NCI-H446 (cell line): ENCODE results near the gene HERPUD1.
"Not testable (repeated sequence)": the region's sequence is repeated elsewhere in the genome, so short reads cannot be mapped to it uniquely, and the experiment has no call there.

Experiments
- DNase-seq, 2 experiments: peaks; one replicate each; lab custom pipeline; 2025; lab: John Stamatoyannopoulos, UW

Gene HERPUD1

GRCh38 chr16:56980792-56981724 is 49.1 kb downstream of the HERPUD1 start:
- no peak for DNase-seq

DNA sequence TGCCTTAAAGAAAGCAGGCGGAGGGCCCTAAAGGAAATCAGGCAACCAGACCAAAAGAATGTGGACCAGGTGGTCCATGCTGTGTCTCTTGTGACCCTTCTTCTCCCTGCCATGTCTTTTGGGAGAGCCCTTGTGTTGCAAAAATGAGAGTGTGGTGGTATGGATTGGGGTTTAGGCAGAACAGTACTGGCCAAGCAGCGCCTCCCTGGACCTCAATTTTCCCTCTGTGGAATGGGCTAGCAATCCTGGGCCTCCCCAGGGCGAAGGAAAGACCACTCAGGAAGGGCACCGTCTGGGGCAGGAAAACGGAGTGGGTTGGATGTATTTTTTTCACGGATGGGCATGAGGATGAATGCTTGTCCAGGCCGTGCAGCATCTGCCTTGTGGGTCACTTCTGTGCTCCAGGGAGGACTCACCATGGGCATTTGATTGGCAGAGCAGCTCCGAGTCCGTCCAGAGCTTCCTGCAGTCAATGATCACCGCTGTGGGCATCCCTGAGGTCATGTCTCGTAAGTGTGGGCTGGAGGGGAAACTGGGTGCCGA is 49.9 kb downstream of the HERPUD1 start:
- DNase-seq = no peak

GRCh38 chr16:56982695-56983094 is 50.8 kb downstream of the HERPUD1 start:
- DNase-seq = no peak

DNA sequence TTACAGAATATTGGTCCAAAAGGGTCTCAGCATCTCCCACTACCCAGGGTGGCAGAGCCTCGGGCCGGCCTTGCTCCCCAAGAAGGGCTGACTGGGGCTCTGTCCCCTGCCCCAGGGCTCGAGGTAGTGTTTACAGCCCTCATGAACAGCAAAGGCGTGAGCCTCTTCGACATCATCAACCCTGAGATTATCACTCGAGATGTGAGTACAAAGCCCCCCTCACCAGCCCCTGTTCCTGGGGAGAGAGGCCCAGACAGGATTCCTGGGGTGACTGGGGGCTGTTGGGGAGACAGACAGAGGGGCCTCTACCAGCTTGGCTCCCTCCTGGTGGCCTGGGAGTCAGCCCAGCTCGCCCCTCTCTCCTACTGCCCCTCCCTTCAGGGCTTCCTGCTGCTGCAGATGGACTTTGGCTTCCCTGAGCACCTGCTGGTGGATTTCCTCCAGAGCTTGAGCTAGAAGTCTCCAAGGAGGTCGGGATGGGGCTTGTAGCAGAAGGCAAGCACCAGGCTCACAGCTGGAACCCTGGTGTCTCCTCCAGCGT is 51.3 kb downstream of the HERPUD1 start:
- DNase-seq = no peak

DNA sequence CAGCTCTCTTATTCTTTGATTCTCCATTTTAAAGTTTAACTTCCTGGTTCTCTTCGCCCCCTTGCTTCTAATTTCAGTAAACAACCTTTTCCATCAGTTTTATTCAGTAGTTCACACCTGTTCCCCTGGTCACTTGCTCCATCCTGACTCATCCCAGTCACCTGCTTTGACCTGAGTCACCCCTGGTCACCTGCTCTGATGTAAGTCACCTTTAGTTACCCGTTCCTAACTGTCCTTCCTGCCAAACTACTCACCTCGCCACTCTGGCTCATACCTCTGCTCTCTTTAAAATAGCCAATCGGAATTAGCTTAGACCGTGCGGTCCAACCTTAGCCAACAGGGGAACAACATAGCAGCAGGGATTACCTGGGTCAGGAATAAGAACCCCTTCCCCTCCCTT is 52.7 kb downstream of the HERPUD1 start:
- DNase-seq = no peak

DNA sequence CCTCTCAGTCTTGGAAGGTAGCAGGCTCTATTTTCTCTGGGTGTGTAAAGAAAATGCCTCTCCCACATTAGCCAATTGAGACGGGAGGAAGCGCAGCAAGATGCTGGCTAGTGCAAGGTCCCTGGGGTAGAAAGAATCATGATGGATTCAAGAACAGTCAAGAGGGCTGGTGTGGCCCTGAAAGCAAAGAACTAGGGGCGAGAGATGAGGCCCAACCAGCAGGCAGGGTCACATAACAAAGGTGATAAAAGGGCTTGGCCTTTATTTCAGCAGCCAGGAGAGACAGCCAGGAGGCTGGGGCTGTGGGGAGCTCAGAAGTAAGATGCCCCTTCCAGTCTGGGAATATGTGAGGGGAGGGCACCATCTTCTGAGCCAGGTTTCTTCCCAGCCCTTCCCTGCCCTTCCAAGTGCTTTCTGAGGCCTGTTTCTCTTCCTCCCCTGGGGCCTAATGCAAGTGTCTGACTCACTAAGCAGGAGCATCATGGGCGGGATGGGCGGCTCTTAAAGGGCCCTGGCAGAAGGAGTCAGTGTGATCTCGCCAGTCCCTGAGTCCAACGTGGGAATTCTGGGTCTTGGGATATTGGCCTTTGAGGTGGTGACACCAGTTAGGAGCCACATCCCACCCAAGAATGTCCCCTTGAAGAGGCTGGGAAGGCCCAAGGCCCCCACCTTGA is 53.5 kb downstream of the HERPUD1 start:
- peak in 1 of 2 experiments; percentile 35 for DNase-seq

DNA sequence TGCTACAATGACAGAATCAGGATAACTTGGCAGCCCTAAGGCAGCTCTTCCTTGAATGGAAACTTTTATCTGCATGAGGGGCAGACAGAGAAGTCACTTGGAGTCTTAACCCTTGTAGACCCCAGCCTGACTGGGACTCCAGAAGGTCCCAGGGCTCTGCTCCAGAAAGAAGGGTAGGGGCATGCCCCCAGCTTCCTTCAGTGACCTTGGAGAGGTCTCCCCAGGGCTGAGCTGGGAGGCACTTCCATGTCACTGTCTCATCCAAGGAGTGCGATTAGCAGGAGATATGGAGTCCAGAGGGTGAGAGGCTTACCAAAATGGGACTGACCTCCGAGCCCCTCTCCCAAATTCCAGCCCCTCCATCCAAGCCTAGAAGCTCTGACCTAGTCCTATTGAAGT is 54.0 kb downstream of the HERPUD1 start:
- no peak for DNase-seq

- no peak for DNase-seq
These were observed 54.4 kb downstream of the HERPUD1 start for GRCh38 chr16:56986361-56986760.

GRCh38 chr16:56986908-56987307 is 55.0 kb downstream of the HERPUD1 start:
- not testable (repeated sequence) for DNase-seq

GRCh38 chr16:56987692-56988091 is 55.8 kb downstream of the HERPUD1 start:
- no peak for DNase-seq

DNA sequence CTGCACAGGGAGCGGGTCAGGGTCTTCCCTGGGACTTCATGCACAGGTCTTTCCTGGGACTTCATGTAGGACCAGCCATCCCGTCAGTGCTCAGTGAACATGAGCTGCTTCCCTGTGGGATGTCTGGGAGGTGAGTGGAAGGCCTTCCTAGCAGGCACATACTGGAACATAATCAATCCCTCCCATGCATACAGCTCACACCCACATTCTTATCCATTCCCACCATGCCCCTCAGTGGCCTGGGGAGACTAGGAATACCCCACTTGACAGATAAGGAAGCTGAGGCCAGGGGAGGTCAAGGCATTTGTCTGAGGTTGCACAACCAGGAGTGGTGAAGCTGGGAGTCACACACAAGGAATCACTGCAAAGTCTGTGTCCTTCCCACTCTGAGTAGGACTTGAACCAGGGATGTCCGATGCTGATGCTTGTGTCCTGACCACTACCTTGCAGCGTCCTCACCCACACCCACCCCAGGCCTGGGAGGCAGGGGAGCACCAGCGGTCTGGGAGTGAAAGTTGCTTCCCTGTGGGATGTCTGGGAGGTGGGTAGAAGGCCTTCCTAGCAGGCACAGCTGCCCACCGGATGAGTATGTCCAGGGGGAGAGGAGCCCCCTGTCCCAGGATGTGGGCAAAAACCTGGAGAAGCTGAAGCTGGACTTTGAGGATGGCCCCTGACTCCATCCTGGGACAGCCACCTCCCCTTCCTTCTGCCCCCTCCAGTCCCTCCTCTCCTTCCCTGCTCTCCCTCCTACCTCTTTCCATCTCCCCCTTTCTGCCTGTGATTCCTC is 56.4 kb downstream of the HERPUD1 start:
- no peak for DNase-seq

DNA sequence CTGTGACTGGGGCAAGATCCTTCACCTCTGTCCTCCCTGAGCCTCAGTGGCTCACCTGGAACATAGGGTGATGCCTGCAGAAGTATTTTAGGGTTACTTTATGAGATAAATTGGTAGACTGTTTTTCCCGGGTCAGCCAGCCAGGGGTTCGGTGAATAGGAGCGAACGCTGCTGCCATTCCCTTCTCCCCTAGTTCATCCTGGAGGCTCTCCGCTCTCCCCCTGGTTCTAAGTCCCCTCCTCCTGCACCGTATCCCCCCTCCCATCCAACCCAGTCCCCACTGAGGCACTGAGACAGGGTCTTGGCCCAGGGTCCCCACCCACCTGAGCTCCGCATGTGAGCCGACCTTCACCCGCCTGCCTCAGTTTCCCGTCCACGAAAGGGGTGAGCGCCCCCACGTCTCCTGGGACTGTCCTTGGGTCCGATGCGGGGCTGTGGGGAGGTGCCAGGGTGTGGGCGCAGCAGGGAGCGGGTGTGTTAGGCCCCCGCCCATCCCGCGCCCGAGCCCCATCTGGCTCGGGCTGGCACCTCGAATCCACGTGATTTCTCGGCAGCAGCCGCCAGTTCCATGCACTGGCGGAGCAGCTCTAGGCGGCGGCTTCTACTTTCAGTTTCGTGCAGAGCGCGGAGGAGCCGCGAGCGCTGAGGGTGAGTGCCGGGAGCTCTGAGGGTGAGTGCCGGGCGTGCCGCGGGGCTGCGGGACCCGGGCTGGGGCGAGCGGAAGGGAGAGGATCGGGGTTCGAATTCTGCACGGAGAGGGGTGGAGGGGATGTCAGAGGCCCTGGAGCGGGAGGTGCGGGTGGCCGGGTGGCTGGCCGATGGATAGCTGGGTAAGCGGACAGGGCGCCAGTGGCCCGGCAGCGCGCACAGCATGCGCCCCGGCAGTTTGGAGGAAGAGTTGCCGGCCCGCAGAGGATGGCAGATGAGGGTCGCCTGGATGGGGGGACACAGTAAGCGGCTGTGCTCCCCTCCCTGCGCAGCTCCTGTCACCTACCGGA is 57.3 kb downstream of the HERPUD1 start, which contains the start of gene NLRC5:
Gene NLRC5, plus strand, starts transcription at position 610 of the 998 bp plus-strand sequence. CDS start 31,156 bp downstream, outside the sequence.
- DNase-seq = peak in 1 of 2 experiments; percentile 40

DNA sequence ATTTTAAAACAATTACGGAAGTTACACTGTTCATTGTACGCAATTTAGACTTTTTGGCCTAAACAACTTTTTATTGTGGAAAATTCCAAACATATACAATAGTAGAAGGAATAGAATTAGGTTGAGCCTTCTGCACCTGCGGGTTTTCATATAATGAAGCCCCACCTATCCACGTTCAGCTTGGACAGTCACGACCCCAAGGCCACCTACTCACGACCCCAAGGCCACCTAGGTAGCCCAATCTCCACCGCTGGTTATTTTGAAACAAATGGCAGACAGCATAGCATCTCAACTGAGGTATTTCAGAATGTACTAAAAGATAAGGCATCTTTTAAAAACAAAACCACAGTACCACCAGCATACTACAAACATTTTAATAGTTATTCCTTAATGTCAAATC is 58.0 kb downstream of the HERPUD1 start:
- no peak for DNase-seq

DNA sequence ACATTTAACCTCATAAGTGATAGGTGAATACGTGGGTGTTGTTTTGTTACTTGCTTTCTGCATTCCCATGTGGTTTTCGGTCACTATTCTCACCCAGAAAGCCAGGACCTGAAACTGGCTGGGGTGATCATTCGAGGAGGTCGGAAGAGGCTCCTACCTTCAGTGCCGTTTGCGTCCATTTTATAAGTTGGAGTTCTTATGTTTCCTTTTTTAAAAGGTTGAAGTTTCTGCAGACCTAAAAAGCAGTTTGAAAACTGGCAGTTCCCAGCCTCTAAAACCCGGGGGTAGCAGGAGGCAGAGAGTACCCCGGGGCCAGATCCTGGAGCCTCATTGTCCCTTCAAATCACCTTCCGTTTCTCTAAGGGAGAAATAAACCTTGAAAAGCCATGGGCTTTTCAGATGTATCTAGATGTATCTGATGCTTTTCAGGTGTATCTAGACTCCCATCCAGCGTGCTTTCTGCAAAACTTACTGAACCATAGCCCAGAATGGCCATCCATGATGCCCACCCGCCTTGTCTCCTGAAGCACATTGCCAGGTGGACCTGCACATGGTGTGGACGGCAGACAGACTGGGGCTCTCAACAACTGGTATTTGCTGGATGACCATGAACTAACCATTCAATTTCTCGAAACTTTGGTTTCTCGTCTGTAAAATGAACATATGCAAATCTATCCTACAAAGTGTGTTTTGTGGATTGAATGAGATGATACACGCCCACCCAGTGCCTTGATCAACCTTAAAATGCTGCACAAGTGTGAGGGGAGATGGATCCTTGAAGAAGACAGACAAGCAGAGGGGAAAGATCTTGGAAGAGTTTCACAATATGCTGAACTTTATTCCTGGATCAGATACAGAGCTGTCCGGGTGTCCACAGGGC is 58.7 kb downstream of the HERPUD1 start:
- no peak for DNase-seq

GRCh38 chr16:56992431-56992830 is 60.5 kb downstream of the HERPUD1 start:
- not testable (repeated sequence) for DNase-seq

- DNase-seq = no peak
These were observed 61.3 kb downstream of the HERPUD1 start for GRCh38 chr16:56993204-56993603.

GRCh38 chr16:56994311-56994710 is 62.4 kb downstream of the HERPUD1 start:
- no peak for DNase-seq
